Spleen (tissue), 11 donors: ENCODE data around the gene ITGA1. TPM values are rescaled to one million over a fixed set of nuclear protein-coding genes. Genes with fewer than 3 reads are reported as not detected.
A peak's percentile ranks its signal among the peaks of the same experiment; 100 is the strongest.

Experiments used
- DNase-seq: peaks from one replicate; pipeline ENCODE4 v3.0.0-alpha.2; 2020
- H3K27ac ChIP-seq, 8 donors: fragments of 200-600 bp; sonication (generic) in 7 of 8; 1 replicate in 4 of 8; 2 replicates in 4 of 8; pipeline versions ENCODE4 v1.5.0 to v1.8.0; 2016 to 2021; ENCODE audit warnings: inconsistent platforms in 4 of 8, mild to moderate bottlenecking in 4 of 8, moderate library complexity in 1 of 8
- H3K27me3 ChIP-seq, 7 donors: fragments of 200-600 bp; sonication (generic) in 6 of 7; replicated peaks in 1 of 7; 1 replicate in 4 of 7; 2 replicates in 3 of 7; pipeline versions ENCODE4 v1.5.0 to v1.8.0; 2016 to 2021; ENCODE audit warnings: inconsistent platforms in 3 of 7, mild to moderate bottlenecking in 1 of 7
- H3K36me3 ChIP-seq, 6 donors: fragments of 200-600 bp; sonication (generic) in 5 of 6; 1 replicate in 4 of 6; 2 replicates in 2 of 6; pipeline versions ENCODE4 v1.5.0 to v1.8.0; 2016 to 2021; ENCODE audit warnings: inconsistent platforms in 2 of 6
- H3K4me1 ChIP-seq, 6 donors: fragments of 200-600 bp; sonication (generic) in 5 of 6; 1 replicate in 3 of 6; 2 replicates in 3 of 6; pipeline versions ENCODE4 v1.5.0 to v1.8.0; 2016 to 2021; ENCODE audit warnings: inconsistent platforms in 3 of 6
- H3K4me3 ChIP-seq, 8 donors: fragments of 200-600 bp; sonication (generic) in 7 of 8; 1 replicate in 4 of 8; 2 replicates in 4 of 8; pipeline versions ENCODE4 v1.5.0 to v1.8.0; 2016 to 2021; ENCODE audit warnings: inconsistent platforms in 4 of 8, mild to moderate bottlenecking in 4 of 8, moderate library complexity in 2 of 8
- H3K9me3 ChIP-seq, 8 donors: fragments of 200-600 bp; sonication (generic) in 7 of 8; 1 replicate in 4 of 8; 2 replicates in 4 of 8; pipeline versions ENCODE4 v1.5.0 to v1.8.0; 2016 to 2021; ENCODE audit warnings: inconsistent platforms in 4 of 8
- CTCF ChIP-seq, 11 experiments: fragments of 200-600 bp in 7 of 11; fragments of 450-650 bp in 4 of 11; sonication (generic) in 4 of 11; IDR thresholded peaks in 8 of 11; conservative IDR thresholded peaks in 3 of 11; 1 replicate in 7 of 11; 2 replicates in 4 of 11; pipeline versions ENCODE4 v1.4.0 to v1.8.0; 2016 to 2021; ENCODE audit warnings: antibody characterized with exemption in 11 of 11, inconsistent platforms in 4 of 11, mild to moderate bottlenecking in 1 of 11
- POLR2A ChIP-seq, 3 donors: fragments of 450-650 bp; IDR thresholded peaks; one replicate each; pipeline ENCODE4 v1.5.1; 2017; ENCODE audit warnings: antibody characterized with exemption in 3 of 3, mild to moderate bottlenecking in 1 of 3
- POLR2AphosphoS5 ChIP-seq, 3 donors: sonication (generic); formaldehyde crosslinking; IDR thresholded peaks; one replicate each; pipeline ENCODE4 v1.5.1; 2017; ENCODE audit warnings: antibody characterized with exemption in 3 of 3
- WGBS, 5 donors: extraction: QIAGEN DNeasy Blood & Tissue Kit in 3 of 5; methylation state at CpG; one replicate each; pipeline versions ENCODE4 v1.1.5 to v1.1.7; 2013 to 2018; 5-methylcytosine and 5-hydroxymethylcytosine counted together
- intact Hi-C: fragments of 100-400 bp; cut with DNase I; formaldehyde crosslinking; loops from one replicate; pipeline ENCODE4 v1.15.0; 2023; ENCODE audit warnings: low total_unique reads
- polyA plus RNA-seq, 3 donors: library from polyadenylated mRNA; stranded (reverse); fragments of 200-250 nt; gene quantifications; one replicate each; pipeline ENCODE4 v1.2.1, GENCODE V29; 2013
- total RNA-seq, 7 donors: library from RNA; depleted of rRNA in 3 of 7; stranded (reverse); fragments of >200 nt in 3 of 7; fragmentation: NEBNext Ultra II Directional in 4 of 7; extraction: Animal tissue kit (Norgen Biotek cat#: 25700) in 4 of 7; gene quantifications; one replicate each; pipeline versions ENCODE4 v1.1.0 to v1.2.1, GENCODE V29; 2016 to 2021
- donor health status: healthy with polysubstance abuse.
- donor health status: DM: no; HTN: no; CAD: no; lungs with moderate emphysema.
- donor health status: DM: no; HTN: no; CAD: no.
- donor health status: Bipolar disorder and iron deficiency.
- donor health status: healthy.
- donor health status: DM: no; HTN: no; CAD: no.
- donor health status: DM: yes; HTN: yes; CAD: no.

ITGA1 gene
- total and polyA plus RNA-seq, 10 donors = 8.3 to 505 (median 289) TPM

DNA sequence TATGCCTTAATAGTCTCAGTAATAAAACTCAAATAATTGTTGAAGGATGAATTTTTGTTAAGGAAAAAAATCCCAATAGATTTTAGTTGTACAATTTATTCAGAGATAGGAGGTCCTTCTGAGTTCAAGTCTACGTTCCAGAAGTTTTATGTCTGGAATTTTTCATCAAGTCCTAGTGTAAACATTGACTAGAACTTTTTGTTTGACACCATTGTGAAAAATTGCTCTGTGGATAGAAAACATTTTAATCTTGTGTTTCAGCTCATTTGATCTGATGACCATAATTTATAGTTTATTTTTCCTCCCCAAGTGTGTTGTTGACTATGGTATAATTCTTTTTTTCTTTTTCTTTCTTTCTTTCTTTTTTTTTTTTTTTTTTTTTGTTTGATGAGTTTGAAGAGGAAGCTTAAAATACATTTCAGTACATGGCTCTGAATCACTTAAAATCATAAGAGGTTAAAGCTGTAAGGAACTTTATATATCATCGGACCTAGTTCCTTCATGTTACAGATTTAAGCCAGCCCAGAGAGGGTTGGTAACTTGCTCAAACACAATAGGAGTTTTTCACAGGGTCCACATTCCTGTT, 20.7 kb downstream of the ITGA1 start:
- DNase-seq = no peak
- H3K36me3 ChIP-seq = peaks cover 0 to 22% (median 0%) of the 10 kb centered on the region in 6 donors
- H3K9me3 ChIP-seq = no peaks in the 10 kb centered on the region
- no peaks in the 10 kb centered on the region for H3K27me3 ChIP-seq
- no peak for TF ChIP-seq POLR2AphosphoS5 (IDR thresholded peaks at IDR 0.05)
- intact Hi-C loops = loop anchor here (10.0 kb wide), 1 partner anchor 296 kb away; the partner anchor contains the start of gene MOCS2
- no peak overlapping the region for H3K4me3 ChIP-seq
- H3K4me1 ChIP-seq = peaks cover 4 to 96% (median 61%) of the 10 kb centered on the region in 6 donors
- peak overlapping the region in 4 of 8 donors; percentile 67 to 86 (median 74) for H3K27ac ChIP-seq
- WGBS, 5 donors = 76 to 80% (median 79%) methylated on average over 2 of the region's 2 CpGs

DNA sequence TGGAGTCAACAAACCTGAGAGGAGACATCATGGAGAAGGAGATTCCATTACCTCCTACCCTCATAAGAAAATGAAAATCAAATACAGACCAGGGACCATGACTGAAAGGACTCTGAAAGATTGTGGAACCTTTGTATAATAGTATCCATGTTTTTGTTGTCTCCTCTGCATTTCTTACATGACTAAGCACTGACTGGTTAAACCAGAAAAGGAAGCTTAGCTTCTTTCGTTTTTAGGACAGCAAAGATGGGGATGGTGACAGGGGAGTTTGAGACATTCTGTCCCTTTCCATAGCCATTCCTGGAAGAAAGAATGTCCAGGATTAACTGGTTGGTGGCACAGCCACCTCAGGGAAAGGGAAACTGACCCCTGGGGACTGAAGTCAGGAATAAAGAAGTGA, 22.2 kb downstream of the ITGA1 start:
- intact Hi-C loops = loop anchor here (10.0 kb wide), 1 partner anchor 295 kb away; the partner anchor contains the start of gene MOCS2
- Histone ChIP-seq H3K4me3 (peak overlapping the region in 1 of 8 donors; percentile 21), H3K27ac (peak overlapping the region in 7 of 8 donors; percentile 11 to 86 (median 72)), H3K27me3 (no peaks in the 10 kb centered on the region), H3K4me1 (peaks cover 9 to 96% (median 65%) of the 10 kb centered on the region in 6 donors), H3K36me3 (peaks cover 0 to 14% (median 0%) of the 10 kb centered on the region in 6 donors), H3K9me3 (no peaks in the 10 kb centered on the region)
- WGBS, 5 donors = 10 to 19% (median 15%) methylated on average over 1 of the region's 1 CpG
- DNase-seq = no peak
- TF ChIP-seq CTCF (IDR thresholded peaks at IDR 0.05 in 8 of 11, conservative IDR thresholded peaks at IDR 0.05 in 3 of 11) = no peak
- no peak for TF ChIP-seq POLR2A (IDR thresholded peaks at IDR 0.05)
- no peak for TF ChIP-seq POLR2AphosphoS5 (IDR thresholded peaks at IDR 0.05)

DNA sequence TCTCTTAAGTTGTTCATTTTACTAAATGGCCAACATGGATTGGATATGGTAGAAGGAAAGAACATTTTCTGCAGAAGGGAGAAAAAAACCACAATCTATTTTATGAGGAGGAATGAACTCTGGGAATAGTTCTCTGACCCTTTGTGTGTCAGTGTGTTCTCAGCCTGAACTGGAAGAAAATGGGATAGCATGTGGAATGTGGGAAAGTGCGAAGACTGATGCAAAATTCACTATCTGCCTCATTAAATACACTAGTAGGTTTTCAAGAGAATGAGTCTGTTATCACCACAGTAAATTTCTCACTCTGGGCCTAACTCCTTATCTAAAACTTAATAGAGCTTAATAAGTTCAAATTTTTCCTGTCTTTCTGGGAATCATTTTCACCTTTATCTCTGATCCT, 22.7 kb downstream of the ITGA1 start:
- Histone ChIP-seq H3K4me3 (peak overlapping the region in 1 of 8 donors; percentile 21), H3K27me3 (no peaks in the 10 kb centered on the region), H3K36me3 (peaks cover 0 to 9% (median 0%) of the 10 kb centered on the region in 6 donors), H3K27ac (peak overlapping the region in 7 of 8 donors; percentile 11 to 86 (median 72)), H3K4me1 (peaks cover 8 to 93% (median 64%) of the 10 kb centered on the region in 6 donors), H3K9me3 (no peaks in the 10 kb centered on the region)
- 42 to 100% (median 78%) methylated on average over 1 of the region's 1 CpG for WGBS, 5 donors
- TF ChIP-seq POLR2AphosphoS5 (IDR thresholded peaks at IDR 0.05) (no peak), CTCF (IDR thresholded peaks at IDR 0.05 in 8 of 11, conservative IDR thresholded peaks at IDR 0.05 in 3 of 11) (no peak), POLR2A (IDR thresholded peaks at IDR 0.05) (no peak)
- DNase-seq = no peak
- intact Hi-C loops = no loop called here

- H3K36me3 ChIP-seq = peaks cover 0 to under 1% (median 0%) of the 10 kb centered on the region in 6 donors
- no peaks in the 10 kb centered on the region for H3K27me3 ChIP-seq
- no peak for DNase-seq
- WGBS, 5 donors = 51 to 78% (median 69%) methylated on average over 3 of the region's 3 CpGs
- H3K4me3 ChIP-seq = peak overlapping the region in 1 of 8 donors; percentile 8
- no peaks in the 10 kb centered on the region for H3K9me3 ChIP-seq
- no peak for TF ChIP-seq CTCF (IDR thresholded peaks at IDR 0.05 in 8 of 11, conservative IDR thresholded peaks at IDR 0.05 in 3 of 11)
- no peak for TF ChIP-seq POLR2A (IDR thresholded peaks at IDR 0.05)
- TF ChIP-seq POLR2AphosphoS5 (IDR thresholded peaks at IDR 0.05) = peak in 1 of 3 donors; percentile 59
- intact Hi-C loops = no loop called here
- H3K27ac ChIP-seq = peak overlapping the region in 7 of 8 donors; percentile 0 to 86 (median 72)
- peaks cover 8 to 93% (median 60%) of the 10 kb centered on the region in 6 donors for H3K4me1 ChIP-seq
These were observed 23.5 kb downstream of the ITGA1 start for GRCh38 chr5:52811067-52811749.
